HEK293 (cell line): ENCODE measurements around the gene PANX3.

ENCODE experiments used
- CTCF ChIA-PET: fragments of 350-600 bp; formaldehyde crosslinking; extraction: SDS; loops from one replicate; lab custom pipeline; 2021; ENCODE audit warnings: antibody characterized with exemption; lab: Yijun Ruan, JAX
- POLR2A ChIA-PET: fragments of 300-600 bp; formaldehyde crosslinking; extraction: SDS; loops from one replicate; lab custom pipeline; 2020; ENCODE audit warnings: antibody characterized with exemption, inconsistent platforms; lab: Yijun Ruan, JAX
- H3K27ac ChIP-seq: fragments of 200-500 bp; sonication (Bioruptor generic); 2 replicates; pipeline ENCODE4 v1.5.1; 2014; ENCODE audit warnings: low read depth, low read length, control low read depth, inconsistent platforms; ENCODE audit errors: extremely low read depth
- H3K36me3 ChIP-seq, 2 experiments: fragments of 200-500 bp in 1 of 2; sonication (Bioruptor generic) in 1 of 2; 1 replicate in 1 of 2; 2 replicates in 1 of 2; pipeline ENCODE4 v1.5.1; 2014 to 2017; ENCODE audit warnings: inconsistent platforms in 2 of 2, low read length in 2 of 2; ENCODE audit not compliant: control insufficient read depth in 2 of 2, insufficient read depth in 1 of 2
- H3K4me1 ChIP-seq: fragments of 200-500 bp; sonication (Bioruptor generic); 2 replicates; pipeline ENCODE4 v1.5.1; 2014; ENCODE audit warnings: mild to moderate bottlenecking, low read length, inconsistent platforms; ENCODE audit not compliant: control insufficient read depth, insufficient read depth
- H3K4me3 ChIP-seq: 2 replicates; pipeline ENCODE4 v1.5.1; 2011; ENCODE audit warnings: low read depth, mild to moderate bottlenecking, control low read depth, low read length, moderate library complexity
- H3K9me3 ChIP-seq: fragments of 200-500 bp; sonication (Bioruptor generic); 2 replicates; pipeline ENCODE4 v1.5.1; 2014; ENCODE audit warnings: low read depth, low read length, inconsistent platforms; ENCODE audit not compliant: control insufficient read depth, insufficient read depth
- CTCF ChIP-seq: fragments of 450-650 bp; formaldehyde crosslinking; IDR thresholded peaks from 2 replicates; pipeline ENCODE4 v1.5.1; 2016; ENCODE audit warnings: missing biosample characterization, missing genetic modification characterization
- EGR2 ChIP-seq: fragments of 450-650 bp; formaldehyde crosslinking; IDR thresholded peaks from 2 replicates; pipeline ENCODE4 v1.5.1; 2016; ENCODE audit warnings: low read depth, missing biosample characterization, missing genetic modification characterization
- GFI1B ChIP-seq: fragments of 450-650 bp; formaldehyde crosslinking; IDR thresholded peaks from 2 replicates; pipeline ENCODE4 v1.5.1; 2016; ENCODE audit warnings: missing biosample characterization, missing genetic modification characterization
- KLF1 ChIP-seq: fragments of 450-650 bp; formaldehyde crosslinking; IDR thresholded peaks from 2 replicates; pipeline ENCODE4 v1.5.1; 2016; ENCODE audit warnings: missing biosample characterization, missing genetic modification characterization
- OSR2 ChIP-seq: fragments of 450-650 bp; formaldehyde crosslinking; IDR thresholded peaks from 2 replicates; pipeline ENCODE4 v1.5.1; 2016; ENCODE audit warnings: missing biosample characterization, missing genetic modification characterization
- SP2 ChIP-seq: fragments of 450-650 bp; formaldehyde crosslinking; IDR thresholded peaks from 2 replicates; pipeline ENCODE4 v1.5.1; 2016; ENCODE audit warnings: missing biosample characterization, missing genetic modification characterization
- WT1 ChIP-seq: fragments of 450-650 bp; formaldehyde crosslinking; IDR thresholded peaks from 2 replicates; pipeline ENCODE4 v1.5.1; 2016; ENCODE audit warnings: missing biosample characterization, missing genetic modification characterization
- YY1 ChIP-seq: fragments of 450-650 bp; formaldehyde crosslinking; IDR thresholded peaks from 2 replicates; pipeline ENCODE4 v1.5.1; 2018; ENCODE audit warnings: missing biosample characterization, missing genetic modification characterization
- ZEB2 ChIP-seq: fragments of 450-650 bp; formaldehyde crosslinking; IDR thresholded peaks from 2 replicates; pipeline ENCODE4 v1.5.1; 2016; ENCODE audit warnings: missing biosample characterization, missing genetic modification characterization
- ZFHX2 ChIP-seq: fragments of 450-650 bp; formaldehyde crosslinking; conservative IDR thresholded peaks from 2 replicates; pipeline ENCODE4 v1.5.1; 2016; ENCODE audit warnings: missing biosample characterization, missing genetic modification characterization
- ZFP41 ChIP-seq: fragments of 450-650 bp; formaldehyde crosslinking; IDR thresholded peaks from 2 replicates; pipeline ENCODE4 v1.5.1; 2016; ENCODE audit warnings: missing biosample characterization, missing genetic modification characterization, borderline replicate concordance
- ZNF223 ChIP-seq: fragments of 450-650 bp; formaldehyde crosslinking; IDR thresholded peaks from 2 replicates; pipeline ENCODE4 v1.5.1; 2016; ENCODE audit warnings: missing biosample characterization, missing genetic modification characterization
- ZNF24 ChIP-seq: fragments of 450-650 bp; formaldehyde crosslinking; IDR thresholded peaks from 2 replicates; pipeline ENCODE4 v1.5.1; 2016; ENCODE audit warnings: missing biosample characterization, missing genetic modification characterization
- ZNF302 ChIP-seq: fragments of 450-650 bp; formaldehyde crosslinking; IDR thresholded peaks from 2 replicates; pipeline ENCODE4 v1.5.1; 2016; ENCODE audit warnings: missing biosample characterization, missing genetic modification characterization, low read depth
- ZNF335 ChIP-seq: fragments of 450-650 bp; formaldehyde crosslinking; conservative IDR thresholded peaks from 2 replicates; pipeline ENCODE4 v1.5.1; 2016; ENCODE audit warnings: missing biosample characterization, missing genetic modification characterization
- ZNF366 ChIP-seq: fragments of 450-650 bp; formaldehyde crosslinking; conservative IDR thresholded peaks from 2 replicates; pipeline ENCODE4 v1.5.1; 2016; ENCODE audit warnings: missing biosample characterization, missing genetic modification characterization
- ZNF416 ChIP-seq: fragments of 450-650 bp; formaldehyde crosslinking; IDR thresholded peaks from 2 replicates; pipeline ENCODE4 v1.5.1; 2016; ENCODE audit warnings: missing biosample characterization, missing genetic modification characterization
- ZNF48 ChIP-seq: fragments of 450-650 bp; formaldehyde crosslinking; IDR thresholded peaks from 2 replicates; pipeline ENCODE4 v1.5.1; 2016; ENCODE audit warnings: missing biosample characterization, missing genetic modification characterization
- ZNF521 ChIP-seq: fragments of 450-650 bp; formaldehyde crosslinking; IDR thresholded peaks from 2 replicates; pipeline ENCODE4 v1.5.1; 2017; ENCODE audit warnings: missing biosample characterization, mild to moderate bottlenecking, missing genetic modification characterization
- ZNF623 ChIP-seq: fragments of 450-650 bp; formaldehyde crosslinking; IDR thresholded peaks from 2 replicates; pipeline ENCODE4 v1.5.1; 2016; ENCODE audit warnings: missing biosample characterization, missing genetic modification characterization
- ZNF670 ChIP-seq: fragments of 450-650 bp; formaldehyde crosslinking; IDR thresholded peaks from 2 replicates; pipeline ENCODE4 v1.5.1; 2016; ENCODE audit warnings: missing biosample characterization, missing genetic modification characterization, low read depth
- ZNF677 ChIP-seq: fragments of 450-650 bp; IDR thresholded peaks from 2 replicates; pipeline ENCODE4 v1.5.0; 2018; ENCODE audit warnings: missing biosample characterization, mild to moderate bottlenecking, missing genetic modification characterization, moderate library complexity
- TF ChIP-seq, protein P1 (sequence below): fragments of 450-650 bp; formaldehyde crosslinking; IDR thresholded peaks from 2 replicates; pipeline ENCODE4 v1.5.1; 2016; ENCODE audit warnings: missing biosample characterization, missing genetic modification characterization
- TF ChIP-seq, protein P2 (sequence below): fragments of 450-650 bp; formaldehyde crosslinking; IDR thresholded peaks from 2 replicates; pipeline ENCODE4; 2016; ENCODE audit warnings: missing biosample characterization, missing genetic modification characterization
- TF ChIP-seq, protein P3 (sequence below): fragments of 450-650 bp; formaldehyde crosslinking; IDR thresholded peaks from 2 replicates; pipeline ENCODE4 v1.5.1; 2016; ENCODE audit warnings: missing biosample characterization, missing genetic modification characterization

The PANX3 gene

GRCh38 chr11:124648610-124649009 is 37.4 kb downstream of the PANX3 start:
- CTCF ChIA-PET = interaction anchor here (0.7 to 1.4 kb wide), 5 partner anchors 15 to 445 kb away, joined by 3 to 7 read pairs (median 3); no protein-coding TSS in a partner anchor
- H3K4me3 ChIP-seq = no peak overlapping the region
- no peak overlapping the region for H3K27ac ChIP-seq
- H3K4me1 ChIP-seq = no peaks in the 10 kb centered on the region
- H3K9me3 ChIP-seq = no peaks in the 10 kb centered on the region
- peak; percentile 77; the same call in 1 of the 2 replicates for TF ChIP-seq EGR2 (tag by site-specific recombination)
- TF ChIP-seq ZNF670 (tag by site-specific recombination) = no peak
- TF ChIP-seq, protein P1, sequence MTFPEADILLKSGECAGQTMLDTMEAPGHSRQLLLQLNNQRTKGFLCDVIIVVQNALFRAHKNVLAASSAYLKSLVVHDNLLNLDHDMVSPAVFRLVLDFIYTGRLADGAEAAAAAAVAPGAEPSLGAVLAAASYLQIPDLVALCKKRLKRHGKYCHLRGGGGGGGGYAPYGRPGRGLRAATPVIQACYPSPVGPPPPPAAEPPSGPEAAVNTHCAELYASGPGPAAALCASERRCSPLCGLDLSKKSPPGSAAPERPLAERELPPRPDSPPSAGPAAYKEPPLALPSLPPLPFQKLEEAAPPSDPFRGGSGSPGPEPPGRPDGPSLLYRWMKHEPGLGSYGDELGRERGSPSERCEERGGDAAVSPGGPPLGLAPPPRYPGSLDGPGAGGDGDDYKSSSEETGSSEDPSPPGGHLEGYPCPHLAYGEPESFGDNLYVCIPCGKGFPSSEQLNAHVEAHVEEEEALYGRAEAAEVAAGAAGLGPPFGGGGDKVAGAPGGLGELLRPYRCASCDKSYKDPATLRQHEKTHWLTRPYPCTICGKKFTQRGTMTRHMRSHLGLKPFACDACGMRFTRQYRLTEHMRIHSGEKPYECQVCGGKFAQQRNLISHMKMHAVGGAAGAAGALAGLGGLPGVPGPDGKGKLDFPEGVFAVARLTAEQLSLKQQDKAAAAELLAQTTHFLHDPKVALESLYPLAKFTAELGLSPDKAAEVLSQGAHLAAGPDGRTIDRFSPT (tag by site-specific recombination) = no peak
- no peak for TF ChIP-seq ZFP41 (tag by site-specific recombination)
- TF ChIP-seq, protein P2, sequence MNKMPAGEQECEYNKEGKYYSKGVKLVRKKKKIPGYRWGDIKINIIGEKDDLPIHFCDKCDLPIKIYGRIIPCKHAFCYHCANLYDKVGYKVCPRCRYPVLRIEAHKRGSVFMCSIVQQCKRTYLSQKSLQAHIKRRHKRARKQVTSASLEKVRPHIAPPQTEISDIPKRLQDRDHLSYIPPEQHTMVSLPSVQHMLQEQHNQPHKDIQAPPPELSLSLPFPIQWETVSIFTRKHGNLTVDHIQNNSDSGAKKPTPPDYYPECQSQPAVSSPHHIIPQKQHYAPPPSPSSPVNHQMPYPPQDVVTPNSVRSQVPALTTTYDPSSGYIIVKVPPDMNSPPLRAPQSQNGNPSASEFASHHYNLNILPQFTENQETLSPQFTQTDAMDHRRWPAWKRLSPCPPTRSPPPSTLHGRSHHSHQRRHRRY (tag by site-specific recombination) = no peak
- no peak for TF ChIP-seq ZNF366 (tag by site-specific recombination)
- TF ChIP-seq WT1 (tag by site-specific recombination) = no peak
- peak; percentile 51 for TF ChIP-seq ZFHX2 (tag by site-specific recombination)
- TF ChIP-seq, protein P3, sequence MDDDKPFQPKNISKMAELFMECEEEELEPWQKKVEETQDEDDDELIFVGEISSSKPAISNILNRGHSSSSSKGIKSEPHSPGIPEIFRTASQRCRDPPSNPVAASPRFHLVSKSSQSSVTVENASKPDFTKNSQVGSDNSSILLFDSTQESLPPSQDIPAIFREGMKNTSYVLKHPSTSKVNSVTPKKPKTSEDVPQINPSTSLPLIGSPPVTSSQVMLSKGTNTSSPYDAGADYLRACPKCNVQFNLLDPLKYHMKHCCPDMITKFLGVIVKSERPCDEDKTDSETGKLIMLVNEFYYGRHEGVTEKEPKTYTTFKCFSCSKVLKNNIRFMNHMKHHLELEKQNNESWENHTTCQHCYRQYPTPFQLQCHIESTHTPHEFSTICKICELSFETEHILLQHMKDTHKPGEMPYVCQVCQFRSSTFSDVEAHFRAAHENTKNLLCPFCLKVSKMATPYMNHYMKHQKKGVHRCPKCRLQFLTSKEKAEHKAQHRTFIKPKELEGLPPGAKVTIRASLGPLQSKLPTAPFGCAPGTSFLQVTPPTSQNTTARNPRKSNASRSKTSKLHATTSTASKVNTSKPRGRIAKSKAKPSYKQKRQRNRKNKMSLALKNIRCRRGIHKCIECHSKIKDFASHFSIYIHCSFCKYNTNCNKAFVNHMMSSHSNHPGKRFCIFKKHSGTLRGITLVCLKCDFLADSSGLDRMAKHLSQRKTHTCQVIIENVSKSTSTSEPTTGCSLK = no peak
- no peak for TF ChIP-seq KLF1 (tag by site-specific recombination)
- TF ChIP-seq, all 188 proteins: peak for 2
- POLR2A ChIA-PET = no interaction called here
- H3K36me3 ChIP-seq = no peaks in the 10 kb centered on the region

- Histone ChIP-seq H3K27ac (no peak overlapping the region), H3K4me3 (no peak overlapping the region), H3K4me1 (no peaks in the 10 kb centered on the region), H3K36me3 (no peaks in the 10 kb centered on the region), H3K9me3 (no peaks in the 10 kb centered on the region)
- POLR2A ChIA-PET = no interaction called here
- CTCF ChIA-PET = interaction anchor here (0.8 kb wide), 1 partner anchor 12 kb away, joined by 4 read pairs; no protein-coding TSS in a partner anchor
- no peak for TF ChIP-seq CTCF (tag by site-specific recombination)
- TF ChIP-seq OSR2 = no peak
- no peak for TF ChIP-seq ZEB2 (tag by site-specific recombination)
- TF ChIP-seq GFI1B (tag by site-specific recombination) = no peak
- no peak for TF ChIP-seq ZNF416 (tag by site-specific recombination)
- TF ChIP-seq ZNF623 (tag by site-specific recombination) = no peak
- no peak for TF ChIP-seq ZNF223 (tag by site-specific recombination)
- TF ChIP-seq SP2 (tag by site-specific recombination) = no peak
- TF ChIP-seq YY1 (tag by site-specific recombination) = no peak
- TF ChIP-seq ZNF302 (tag by site-specific recombination) = no peak
- no peak for TF ChIP-seq ZNF521 (tag by site-specific recombination)
- no peak for TF ChIP-seq ZNF24
- no peak for TF ChIP-seq ZNF677 (tag by site-specific recombination)
- TF ChIP-seq ZNF48 = no peak
- no peak for TF ChIP-seq ZNF335 (tag by site-specific recombination)
Measured at GRCh38 chr11:124656774-124657630, 45.8 kb downstream of the PANX3 start.
